Caki2 (cell line): ENCODE measurements around the gene LONP1. TPM values are rescaled to one million over a fixed set of nuclear protein-coding genes. Genes with fewer than 3 reads are reported as not detected.
"Not testable (repeated sequence)": the region's sequence is repeated elsewhere in the genome, so short reads cannot be mapped to it uniquely, and the experiment has no call there.

ENCODE experiments used
- DNase-seq: peaks from one replicate; pipeline ENCODE4 v3.0.0-alpha.2; 2015; ENCODE audit warnings: low read depth
- in situ Hi-C: cut with HindIII; loops from 2 replicates; pipeline ENCODE4 v1.10.0; 2016; ENCODE audit warnings: low sequenced_read_pairs, low pct_unique_long_range_greater_than_20kb, mixed read lengths
- total RNA-seq: library from RNA; depleted of rRNA; stranded (reverse); fragments of >200 nt; shearing (Covaris generic); gene quantifications from 2 replicates; pipeline ENCODE4 v1.2.3, GENCODE V29; 2014; ENCODE audit warnings: low replicate concordance; rRNA removed

The LONP1 gene, protein sequence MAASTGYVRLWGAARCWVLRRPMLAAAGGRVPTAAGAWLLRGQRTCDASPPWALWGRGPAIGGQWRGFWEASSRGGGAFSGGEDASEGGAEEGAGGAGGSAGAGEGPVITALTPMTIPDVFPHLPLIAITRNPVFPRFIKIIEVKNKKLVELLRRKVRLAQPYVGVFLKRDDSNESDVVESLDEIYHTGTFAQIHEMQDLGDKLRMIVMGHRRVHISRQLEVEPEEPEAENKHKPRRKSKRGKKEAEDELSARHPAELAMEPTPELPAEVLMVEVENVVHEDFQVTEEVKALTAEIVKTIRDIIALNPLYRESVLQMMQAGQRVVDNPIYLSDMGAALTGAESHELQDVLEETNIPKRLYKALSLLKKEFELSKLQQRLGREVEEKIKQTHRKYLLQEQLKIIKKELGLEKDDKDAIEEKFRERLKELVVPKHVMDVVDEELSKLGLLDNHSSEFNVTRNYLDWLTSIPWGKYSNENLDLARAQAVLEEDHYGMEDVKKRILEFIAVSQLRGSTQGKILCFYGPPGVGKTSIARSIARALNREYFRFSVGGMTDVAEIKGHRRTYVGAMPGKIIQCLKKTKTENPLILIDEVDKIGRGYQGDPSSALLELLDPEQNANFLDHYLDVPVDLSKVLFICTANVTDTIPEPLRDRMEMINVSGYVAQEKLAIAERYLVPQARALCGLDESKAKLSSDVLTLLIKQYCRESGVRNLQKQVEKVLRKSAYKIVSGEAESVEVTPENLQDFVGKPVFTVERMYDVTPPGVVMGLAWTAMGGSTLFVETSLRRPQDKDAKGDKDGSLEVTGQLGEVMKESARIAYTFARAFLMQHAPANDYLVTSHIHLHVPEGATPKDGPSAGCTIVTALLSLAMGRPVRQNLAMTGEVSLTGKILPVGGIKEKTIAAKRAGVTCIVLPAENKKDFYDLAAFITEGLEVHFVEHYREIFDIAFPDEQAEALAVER
- 210 and 213 TPM in 2 replicates for total RNA-seq

GRCh38 chr19:5719961-5720790 is at the start of gene LONP1, which contains the start of gene CATSPERD:
LONP1 (minus strand) TSS chr19:5720146; CDS start chr19:5720132, 14 bp downstream.
CATSPERD (plus strand) TSS chr19:5720637; CDS start chr19:5720738, 101 bp downstream.
- in situ Hi-C loops: no loop called here

DNA sequence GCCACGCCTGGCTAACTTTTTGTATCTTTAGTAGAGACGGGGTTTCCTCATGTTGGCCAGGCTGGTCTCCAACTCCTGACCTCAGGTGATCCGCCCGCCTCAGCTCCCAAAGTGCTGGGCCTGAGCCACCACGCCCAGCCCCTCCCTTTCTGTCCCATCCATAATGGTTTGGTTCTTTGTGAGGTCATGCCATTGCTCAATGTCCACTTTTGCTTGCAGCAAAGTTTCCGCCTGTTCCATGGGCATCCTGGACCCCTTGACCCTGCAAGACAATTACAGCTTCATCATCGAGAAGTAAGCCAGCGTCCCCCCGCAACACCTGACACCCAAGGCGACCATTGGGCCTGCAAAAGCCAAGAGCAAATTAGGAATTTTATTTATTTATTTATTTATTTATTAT is 48.0 kb upstream of the LONP1 start:
- in situ Hi-C loops: no loop called here
- peak; percentile 38 for DNase-seq

More at GRCh38 chr19:5719961-5720790, at the start of gene LONP1, which contains the start of gene CATSPERD:
- peak; percentile 99 for DNase-seq

DNA sequence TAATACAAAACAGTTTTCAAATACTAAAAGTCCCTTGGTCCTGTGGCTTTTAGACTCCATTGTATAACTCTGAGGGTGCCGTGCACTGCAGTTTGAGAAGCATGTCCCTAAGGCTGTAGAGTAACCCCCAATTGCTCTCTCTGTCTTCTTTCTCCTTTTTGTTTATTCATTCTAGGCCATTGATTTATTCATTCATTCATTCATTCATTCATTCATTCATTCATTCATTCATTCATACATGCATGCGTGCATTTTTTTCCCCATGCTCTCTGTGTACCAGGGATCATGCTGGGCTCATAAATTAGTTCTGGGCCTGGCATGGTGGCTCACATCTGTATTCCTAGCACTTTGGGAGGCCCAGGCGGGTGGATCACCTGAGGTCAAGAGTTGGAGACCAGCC is 45.3 kb upstream of the LONP1 start:
- DNase-seq: no peak

GRCh38 chr19:5762608-5763217 is 42.8 kb upstream of the LONP1 start:
- in situ Hi-C loops: no loop called here
- no peak for DNase-seq

More for the DNA sequence above, 45.3 kb upstream of the LONP1 start:
- in situ Hi-C loops: no loop called here

DNA sequence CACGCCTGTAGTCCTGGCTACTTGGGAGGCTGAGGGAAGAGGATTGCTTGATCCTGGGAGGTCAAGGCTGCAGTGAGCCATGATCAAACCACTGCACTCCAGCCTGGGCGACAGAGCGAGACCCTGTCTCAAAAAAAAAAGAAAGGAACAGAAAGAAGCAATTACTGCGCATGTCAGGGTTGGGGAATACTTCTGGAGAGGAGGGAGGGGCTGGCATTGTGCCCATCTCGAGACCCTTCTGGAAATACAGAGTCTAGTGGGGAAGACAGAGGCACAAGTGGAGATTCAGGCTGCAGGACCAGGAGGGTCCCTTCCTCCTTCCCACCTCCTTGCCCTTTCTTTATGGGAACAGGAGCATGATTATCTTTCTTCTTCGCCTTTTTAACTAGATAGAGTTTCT is 33.8 kb upstream of the LONP1 start:
- in situ Hi-C loops: no loop called here
- DNase-seq: no peak

- no peak for DNase-seq
- in situ Hi-C loops: no loop called here
Observed at GRCh38 chr19:5751709-5752108, 31.8 kb upstream of the LONP1 start.

DNA sequence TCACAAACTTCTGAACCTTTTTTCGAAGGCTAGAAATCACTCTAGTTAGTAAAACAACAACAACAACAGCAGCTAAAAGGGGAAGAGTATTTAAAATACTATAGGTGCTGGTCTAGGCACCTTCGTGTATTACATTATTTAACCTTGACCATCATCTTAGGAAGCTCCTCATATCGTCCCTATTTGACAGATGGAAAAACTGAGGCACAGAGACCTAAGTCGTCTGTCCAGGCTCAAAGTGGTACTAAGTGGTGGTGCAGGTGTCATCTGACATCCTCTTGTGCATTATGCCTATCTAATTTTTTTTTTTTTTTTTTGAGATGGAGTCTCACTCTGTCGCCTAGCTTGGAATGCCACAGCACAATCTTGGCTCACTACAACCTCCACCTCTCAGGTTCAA is 29.6 kb upstream of the LONP1 start:
- no peak for DNase-seq
- in situ Hi-C loops: no loop called here

DNA sequence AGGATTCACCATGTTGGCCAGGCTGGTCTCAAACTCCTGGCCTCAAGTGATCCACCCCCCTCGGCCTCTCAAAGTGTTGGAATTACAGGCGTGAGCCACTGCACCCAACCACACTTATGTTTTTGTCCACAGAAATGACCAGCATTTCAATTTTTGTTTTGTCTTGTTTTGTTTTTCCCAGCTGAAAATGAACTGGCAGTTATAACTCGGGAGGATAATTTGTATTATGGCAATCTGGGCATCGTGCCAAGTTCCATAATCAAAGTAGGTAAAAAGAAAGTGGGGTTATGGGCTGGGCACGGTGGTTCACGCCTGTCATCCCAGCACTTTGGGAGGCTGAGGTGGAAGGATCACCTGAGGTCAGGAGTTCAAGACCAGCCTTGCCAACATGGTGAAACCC is 29.0 kb upstream of the LONP1 start:
- DNase-seq, in situ Hi-C loops: not testable (repeated sequence)

GRCh38 chr19:5744999-5745398 is 25.1 kb upstream of the LONP1 start:
- in situ Hi-C loops, DNase-seq: not testable (repeated sequence)

GRCh38 chr19:5743630-5744029 is 23.7 kb upstream of the LONP1 start:
- in situ Hi-C loops: no loop called here
- no peak for DNase-seq

DNA sequence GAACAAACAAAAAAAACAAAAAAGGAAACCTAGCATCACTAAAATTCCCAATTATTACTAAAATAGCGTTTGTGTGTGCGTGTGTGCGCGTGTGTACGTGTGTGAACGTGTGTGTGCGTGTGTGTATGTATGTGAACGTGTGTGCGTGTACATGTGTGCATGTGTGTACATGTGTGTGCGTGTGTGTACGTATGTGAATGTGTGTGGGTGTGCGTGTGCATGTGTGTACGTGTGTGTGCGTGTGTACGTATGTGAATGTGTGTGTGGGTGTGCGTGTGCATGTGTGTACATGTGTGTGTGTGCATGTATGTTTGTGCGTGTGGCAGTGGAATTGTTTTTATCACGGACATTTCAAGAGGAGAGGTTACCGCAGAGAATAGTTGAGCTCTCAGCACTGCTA is 22.1 kb upstream of the LONP1 start:
- in situ Hi-C loops: no loop called here
- no peak for DNase-seq

DNA sequence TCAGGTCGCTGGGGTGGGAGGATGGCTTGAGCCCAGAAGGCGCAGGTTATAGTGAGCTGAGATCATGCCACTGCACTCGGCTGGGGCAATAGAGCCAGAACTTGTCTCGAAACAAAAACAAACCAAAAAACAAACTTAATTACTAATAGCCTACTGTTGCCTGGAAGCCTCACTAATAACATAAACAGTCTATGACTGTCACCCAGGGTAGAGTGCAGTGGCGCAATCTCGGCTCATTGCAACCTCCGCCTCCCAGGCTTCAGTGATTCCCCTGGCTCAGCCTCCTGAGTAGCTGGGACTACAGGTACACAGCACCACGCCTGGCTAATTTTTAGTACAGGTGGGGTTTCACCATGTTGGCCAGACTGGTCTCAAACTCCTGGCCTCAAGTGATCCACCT is 18.5 kb upstream of the LONP1 start:
- in situ Hi-C loops: no loop called here
- peak; percentile 41 for DNase-seq

GRCh38 chr19:5733172-5733571 is 13.2 kb upstream of the LONP1 start:
- in situ Hi-C loops, DNase-seq: not testable (repeated sequence)

- DNase-seq: no peak
- in situ Hi-C loops: no loop called here
Observed at GRCh38 chr19:5727453-5728050, 7.6 kb upstream of the LONP1 start.

- in situ Hi-C loops: no loop called here
- DNase-seq: peak; percentile 32
Observed at GRCh38 chr19:5719274-5719960, 529 bp downstream of the LONP1 start.

DNA sequence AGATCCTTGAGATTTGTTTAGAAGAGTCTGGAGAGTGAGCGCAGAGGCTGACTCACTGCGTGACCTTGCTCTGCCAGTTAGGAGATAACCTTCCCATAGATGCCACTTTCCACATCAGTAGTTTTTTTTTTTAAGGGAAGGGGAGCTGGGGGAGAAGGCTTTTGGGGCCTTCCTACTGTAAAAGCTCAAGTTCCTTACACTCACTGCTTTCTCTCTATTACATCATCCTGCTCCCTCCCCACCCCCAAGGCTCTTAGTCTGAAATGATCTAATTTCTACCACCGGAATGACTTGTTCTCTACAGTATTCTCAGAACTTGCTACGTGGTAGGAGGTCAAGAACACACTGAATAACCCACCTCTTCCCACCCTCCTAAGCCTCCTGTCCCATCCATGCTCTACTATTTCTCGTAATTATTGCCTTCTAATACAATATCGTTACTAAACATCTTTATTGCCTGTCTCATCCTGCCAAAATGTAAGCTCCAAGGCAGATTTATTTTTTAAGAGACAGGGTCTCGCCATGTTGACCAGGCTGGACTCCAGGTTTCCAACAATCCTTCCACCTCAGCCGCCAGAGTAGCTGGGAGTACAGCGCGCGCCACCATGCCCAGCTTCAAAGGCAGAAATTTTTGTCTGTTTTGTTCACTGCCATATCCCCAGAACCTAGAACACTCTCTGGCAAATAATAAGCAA is 1.2 kb downstream of the LONP1 start:
- DNase-seq: peak; percentile 80
- in situ Hi-C loops: no loop called here
